ENCODE data around the gene OSBPL10. TPM values are rescaled to one million over a fixed set of nuclear protein-coding genes. Genes with fewer than 3 reads are reported as not detected.

The OSBPL10 gene
- total RNA-seq, 3 donors from 2014 or later = 3.2 to 7.0 (median 6.8) TPM

DNA sequence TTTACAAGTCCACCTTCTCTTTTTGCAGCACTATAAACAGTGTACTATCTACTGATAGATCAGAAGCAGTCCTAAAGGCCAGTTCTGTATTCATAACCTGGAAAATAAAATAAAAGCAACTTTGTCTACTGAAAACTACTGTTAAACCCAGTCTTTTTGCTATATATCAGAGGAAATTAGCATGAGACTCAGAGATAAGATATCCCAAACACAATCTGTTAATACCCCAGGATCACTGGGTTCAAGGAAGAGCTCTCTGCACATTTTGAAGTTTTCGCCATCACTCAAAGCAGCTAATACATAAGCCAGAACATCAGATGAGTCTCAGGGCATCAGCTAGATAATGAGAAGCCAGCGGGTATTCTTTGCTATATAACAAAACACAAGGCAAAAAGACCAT, 21.8 kb downstream of the OSBPL10 start:
- Mint-ChIP-seq H3K9me3 (peaks cover 7% of the 10 kb centered on the region), H3K27me3 (ENCODE audit: low read depth) (peaks cover 2% of the 10 kb centered on the region), H3K4me3 (no peak overlapping the region), H3K36me3 (ENCODE audit: insufficient read depth) (no peaks in the 10 kb centered on the region), H3K4me1 (ENCODE audit: low read depth) (peaks cover 9% of the 10 kb centered on the region)
- DNase-seq = no peak
- ATAC-seq = no peak

DNA sequence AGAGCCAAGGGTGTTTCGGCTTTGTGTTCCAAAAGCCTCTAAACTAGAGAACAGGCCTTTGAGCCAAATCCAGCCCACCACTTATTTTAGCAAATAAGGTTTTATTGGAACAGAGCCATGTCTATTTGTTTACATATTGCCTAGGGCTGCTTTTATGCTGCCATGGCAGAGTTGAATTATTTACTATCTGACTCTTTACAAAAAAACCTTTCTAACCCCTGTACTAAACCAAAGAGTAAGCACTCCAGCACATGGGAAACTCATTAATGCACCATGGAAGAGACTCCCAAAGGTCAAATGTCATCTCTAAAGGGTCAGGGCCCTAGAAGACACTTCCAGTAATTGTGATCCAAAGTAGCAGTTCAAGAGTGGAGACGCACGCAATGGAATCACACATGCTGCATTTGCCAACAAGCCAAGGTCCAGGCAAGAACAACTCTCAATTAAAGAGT, 22.3 kb downstream of the OSBPL10 start:
- Mint-ChIP-seq H3K4me1 (ENCODE audit: low read depth) (peaks cover 7% of the 10 kb centered on the region), H3K9me3 (peaks cover 7% of the 10 kb centered on the region), H3K36me3 (ENCODE audit: insufficient read depth) (no peaks in the 10 kb centered on the region), H3K4me3 (no peak overlapping the region), H3K27me3 (ENCODE audit: low read depth) (peaks cover 1% of the 10 kb centered on the region)
- DNase-seq (no peak), ATAC-seq (no peak)

DNA sequence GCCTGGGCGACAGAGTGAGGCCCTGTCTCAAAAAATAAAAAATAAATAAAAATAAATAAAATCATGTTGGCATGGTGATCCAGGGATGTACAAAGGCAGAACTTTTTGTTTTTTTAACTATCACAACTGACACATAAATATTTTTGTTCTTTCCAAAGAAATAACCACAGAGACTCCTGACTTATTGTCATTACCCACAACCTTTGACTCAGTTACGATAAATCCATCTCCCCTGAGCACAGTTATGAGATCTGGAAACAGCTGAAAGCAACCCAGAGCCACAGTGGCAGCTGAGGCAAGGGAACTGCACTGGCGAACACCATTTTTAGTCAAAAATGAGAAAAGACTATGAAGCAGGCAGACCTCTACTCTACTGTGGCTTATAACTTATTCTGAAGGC, 24.0 kb downstream of the OSBPL10 start:
- H3K27me3 Mint-ChIP-seq (ENCODE audit: low read depth) = no peaks in the 10 kb centered on the region
- no peak for ATAC-seq
- peaks cover 7% of the 10 kb centered on the region for H3K9me3 Mint-ChIP-seq
- DNase-seq = no peak
- no peak overlapping the region for H3K4me3 Mint-ChIP-seq
- H3K36me3 Mint-ChIP-seq (ENCODE audit: insufficient read depth) = no peaks in the 10 kb centered on the region
- H3K4me1 Mint-ChIP-seq (ENCODE audit: low read depth) = peaks cover 2% of the 10 kb centered on the region

DNA sequence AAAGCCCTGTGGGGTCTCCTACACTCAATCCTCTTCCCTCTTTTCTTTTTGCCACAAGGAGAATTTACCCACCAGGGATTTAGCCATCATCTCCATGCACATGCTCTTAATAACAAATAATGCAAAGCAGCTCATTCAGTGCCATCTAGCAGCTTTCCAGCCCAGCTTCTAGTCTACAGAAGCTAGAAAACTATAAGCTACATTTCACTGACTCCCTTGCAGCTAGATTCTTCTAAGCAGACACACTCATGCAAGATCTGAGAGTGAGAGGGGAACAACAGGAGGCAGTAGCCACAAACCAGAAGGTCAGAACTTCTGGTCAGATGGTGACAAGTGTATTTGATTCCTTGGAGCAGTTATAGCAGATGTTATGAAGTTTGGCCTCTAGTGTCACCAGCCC, 25.5 kb downstream of the OSBPL10 start:
- no peak for ATAC-seq
- peaks cover 7% of the 10 kb centered on the region for H3K9me3 Mint-ChIP-seq
- DNase-seq = no peak
- H3K4me1 Mint-ChIP-seq (ENCODE audit: low read depth) = peaks cover 2% of the 10 kb centered on the region
- H3K4me3 Mint-ChIP-seq = no peak overlapping the region
- no peaks in the 10 kb centered on the region for H3K36me3 Mint-ChIP-seq (ENCODE audit: insufficient read depth)
- no peaks in the 10 kb centered on the region for H3K27me3 Mint-ChIP-seq (ENCODE audit: low read depth)

DNA sequence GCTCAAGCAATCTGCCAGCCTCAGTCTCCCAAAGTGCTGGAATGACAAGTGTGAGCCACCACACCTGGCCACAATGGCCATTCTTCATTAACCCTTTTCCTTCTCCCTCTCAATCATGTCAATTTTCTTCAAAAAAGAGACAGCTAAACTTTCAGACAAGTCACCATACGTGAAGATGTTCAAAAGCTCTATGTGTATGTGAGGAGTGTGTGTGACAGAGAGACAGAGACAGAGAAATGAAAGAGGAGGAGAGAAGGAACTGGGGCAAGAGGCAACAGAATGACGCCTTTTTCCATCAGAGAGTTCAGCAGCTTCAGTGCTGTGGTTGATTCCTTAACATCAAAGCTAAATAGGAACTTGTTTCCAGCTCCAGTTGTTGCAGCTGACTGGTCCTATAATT, 27.4 kb downstream of the OSBPL10 start:
- Mint-ChIP-seq H3K4me3 (no peak overlapping the region), H3K36me3 (ENCODE audit: insufficient read depth) (no peaks in the 10 kb centered on the region), H3K27me3 (ENCODE audit: low read depth) (no peaks in the 10 kb centered on the region), H3K9me3 (peaks cover 7% of the 10 kb centered on the region), H3K4me1 (ENCODE audit: low read depth) (peaks cover 2% of the 10 kb centered on the region)
- ATAC-seq = no peak
- no peak for DNase-seq

DNA sequence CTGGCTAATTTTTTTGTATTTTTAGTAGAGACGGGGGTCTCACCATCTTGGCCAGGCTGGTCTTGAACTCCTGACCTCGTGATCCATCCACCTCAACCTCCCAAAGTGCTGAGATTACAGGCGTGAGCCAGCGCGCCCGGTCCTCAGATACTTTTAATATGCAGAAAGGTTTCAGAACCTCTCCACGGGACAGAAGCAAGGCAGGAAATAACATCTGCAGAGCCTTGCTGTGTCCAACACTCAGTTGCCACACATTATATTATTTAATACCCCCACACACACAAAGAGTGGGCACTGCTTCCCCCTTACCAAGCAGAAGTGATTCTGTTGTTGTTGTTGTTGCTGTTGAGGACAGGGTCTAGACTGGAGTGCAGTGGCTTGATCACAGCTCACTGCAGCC, 28.0 kb downstream of the OSBPL10 start:
- no peak overlapping the region for H3K4me3 Mint-ChIP-seq
- peaks cover 7% of the 10 kb centered on the region for H3K9me3 Mint-ChIP-seq
- no peak for ATAC-seq
- no peaks in the 10 kb centered on the region for H3K36me3 Mint-ChIP-seq (ENCODE audit: insufficient read depth)
- H3K4me1 Mint-ChIP-seq (ENCODE audit: low read depth) = peaks cover 2% of the 10 kb centered on the region
- H3K27me3 Mint-ChIP-seq (ENCODE audit: low read depth) = no peaks in the 10 kb centered on the region
- DNase-seq = no peak

DNA sequence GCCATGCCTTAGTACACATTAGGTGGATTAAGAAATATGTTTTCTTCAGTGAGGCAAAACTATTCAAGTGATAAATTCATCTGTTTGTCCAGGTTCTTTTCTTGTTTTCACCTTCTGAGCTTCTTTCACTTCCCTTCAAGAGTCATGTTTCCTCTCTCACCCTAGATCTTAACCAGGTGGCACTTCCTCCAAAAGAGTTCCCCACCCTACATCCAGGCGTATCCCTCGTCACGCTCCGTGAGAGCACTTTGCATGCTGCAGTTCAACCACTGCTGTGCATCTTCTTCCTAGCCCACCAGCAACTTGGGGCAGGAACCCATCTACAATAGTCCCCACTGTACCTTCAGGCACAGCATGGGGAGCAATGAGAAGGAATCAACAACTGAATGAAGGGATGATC, 28.9 kb downstream of the OSBPL10 start:
- Mint-ChIP-seq H3K4me1 (ENCODE audit: low read depth) (peaks cover 2% of the 10 kb centered on the region), H3K27me3 (ENCODE audit: low read depth) (no peaks in the 10 kb centered on the region), H3K9me3 (peaks cover 7% of the 10 kb centered on the region), H3K36me3 (ENCODE audit: insufficient read depth) (no peaks in the 10 kb centered on the region), H3K4me3 (no peak overlapping the region)
- DNase-seq (no peak), ATAC-seq (no peak)

DNA sequence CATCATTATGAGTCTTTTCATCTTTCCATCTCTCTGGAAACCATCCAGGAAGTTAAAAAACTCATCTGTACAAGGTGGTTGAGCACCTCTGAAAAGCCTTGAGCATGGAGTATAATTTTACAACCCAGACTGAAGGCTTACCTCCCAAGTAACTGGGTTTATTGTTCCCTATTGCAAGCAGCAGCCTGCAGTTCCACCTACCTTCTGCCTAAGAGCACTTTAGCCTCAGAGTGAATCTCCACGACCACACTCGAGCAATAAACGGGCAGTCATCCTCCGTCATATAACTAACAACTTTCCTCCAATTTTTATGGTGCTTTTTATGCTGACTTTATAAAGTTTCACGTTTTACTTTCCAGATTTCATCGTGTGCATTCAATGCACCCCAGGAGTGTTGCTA, 32.8 kb downstream of the OSBPL10 start:
- ATAC-seq = no peak
- H3K9me3 Mint-ChIP-seq = no peaks in the 10 kb centered on the region
- H3K27me3 Mint-ChIP-seq (ENCODE audit: low read depth) = peaks cover 5% of the 10 kb centered on the region
- no peak overlapping the region for H3K4me3 Mint-ChIP-seq
- no peaks in the 10 kb centered on the region for H3K36me3 Mint-ChIP-seq (ENCODE audit: insufficient read depth)
- DNase-seq = no peak
- H3K4me1 Mint-ChIP-seq (ENCODE audit: low read depth) = peaks cover 2% of the 10 kb centered on the region

DNA sequence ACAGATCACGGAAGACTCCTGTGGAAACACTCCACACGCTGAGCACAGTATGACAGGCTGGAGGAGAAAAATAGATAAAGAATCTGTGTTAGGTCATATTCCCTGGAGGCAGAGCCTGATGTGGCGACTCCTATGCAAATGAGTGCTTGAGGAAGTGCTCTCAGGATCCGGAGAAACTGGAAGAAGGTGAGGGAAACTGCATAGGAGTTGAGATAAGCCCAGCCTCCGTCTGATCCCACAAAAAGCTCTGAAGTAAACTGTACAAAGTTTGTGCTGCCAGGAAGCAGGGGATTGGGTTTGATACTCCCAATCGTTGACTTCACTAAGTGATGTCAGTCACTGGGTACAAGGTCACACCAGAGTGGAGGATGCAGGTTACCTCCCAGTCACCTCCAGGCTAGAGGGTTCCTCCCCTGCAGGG, 33.4 kb downstream of the OSBPL10 start:
- DNase-seq (no peak), ATAC-seq (no peak)
- Mint-ChIP-seq H3K4me3 (no peak overlapping the region), H3K27me3 (ENCODE audit: low read depth) (peaks cover 5% of the 10 kb centered on the region), H3K4me1 (ENCODE audit: low read depth) (peaks cover 2% of the 10 kb centered on the region), H3K36me3 (ENCODE audit: insufficient read depth) (no peaks in the 10 kb centered on the region), H3K9me3 (peaks cover 4% of the 10 kb centered on the region)

DNA sequence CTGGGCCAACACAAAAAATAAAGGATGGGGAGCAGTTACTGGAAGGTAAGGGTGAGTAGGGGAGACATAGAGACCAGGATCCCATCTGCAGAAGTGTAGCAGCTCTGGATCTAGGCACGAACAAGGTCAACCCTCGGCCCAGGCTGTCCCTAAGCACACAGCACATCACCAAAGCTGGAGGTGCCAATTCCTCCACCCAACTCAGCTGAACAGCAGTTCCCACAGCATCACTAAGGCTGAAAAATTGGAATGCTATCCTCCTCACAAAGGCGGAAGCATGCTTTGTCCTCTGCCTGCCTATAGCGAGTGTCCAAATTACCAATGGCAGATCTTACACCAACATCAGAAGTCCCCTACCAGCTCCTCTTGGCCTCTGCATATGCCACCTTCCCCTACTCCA, 33.9 kb downstream of the OSBPL10 start:
- Mint-ChIP-seq H3K36me3 (ENCODE audit: insufficient read depth) (no peaks in the 10 kb centered on the region), H3K4me1 (ENCODE audit: low read depth) (peaks cover under 1% of the 10 kb centered on the region)

DNA sequence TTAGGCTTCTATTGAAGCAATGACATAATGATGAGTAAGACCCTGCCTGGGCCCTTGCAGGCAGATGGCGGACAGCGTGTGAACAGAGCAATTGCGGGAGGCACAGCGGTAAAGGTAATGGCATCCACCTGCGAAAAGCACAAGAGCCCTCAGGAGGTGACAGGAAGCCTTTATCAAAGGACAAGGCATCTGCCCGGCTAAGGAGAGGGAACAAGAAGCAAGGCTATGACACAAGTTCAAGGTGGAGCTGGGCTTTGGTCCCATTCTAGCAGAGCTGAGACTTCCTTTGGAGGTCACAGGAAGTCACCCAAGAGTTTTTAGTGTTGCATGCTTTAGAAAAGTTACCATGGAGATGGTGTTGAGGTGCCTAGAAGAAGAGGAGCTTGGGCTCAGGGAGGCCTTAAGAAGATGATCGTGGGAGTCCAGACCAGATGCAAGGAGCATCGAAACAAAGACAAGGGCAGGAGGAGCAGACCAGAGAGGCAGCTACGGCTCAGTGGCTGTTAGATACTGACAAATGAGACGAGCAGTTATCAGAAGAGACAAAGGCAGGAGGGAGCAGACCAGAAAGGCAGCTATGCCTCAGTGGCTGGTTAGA, 34.5 kb downstream of the OSBPL10 start:
- Mint-ChIP-seq H3K36me3 (ENCODE audit: insufficient read depth) (no peaks in the 10 kb centered on the region), H3K4me3 (no peak overlapping the region), H3K27me3 (ENCODE audit: low read depth) (peaks cover 5% of the 10 kb centered on the region), H3K4me1 (ENCODE audit: low read depth) (no peaks in the 10 kb centered on the region), H3K9me3 (peaks cover 5% of the 10 kb centered on the region)
- ATAC-seq (no peak), DNase-seq (no peak)

More for the DNA sequence above, 33.9 kb downstream of the OSBPL10 start:
- Mint-ChIP-seq H3K27me3 (ENCODE audit: low read depth) (peaks cover 5% of the 10 kb centered on the region), H3K4me3 (no peak overlapping the region), H3K9me3 (peaks cover 5% of the 10 kb centered on the region)
- ATAC-seq (no peak), DNase-seq (no peak)

DNA sequence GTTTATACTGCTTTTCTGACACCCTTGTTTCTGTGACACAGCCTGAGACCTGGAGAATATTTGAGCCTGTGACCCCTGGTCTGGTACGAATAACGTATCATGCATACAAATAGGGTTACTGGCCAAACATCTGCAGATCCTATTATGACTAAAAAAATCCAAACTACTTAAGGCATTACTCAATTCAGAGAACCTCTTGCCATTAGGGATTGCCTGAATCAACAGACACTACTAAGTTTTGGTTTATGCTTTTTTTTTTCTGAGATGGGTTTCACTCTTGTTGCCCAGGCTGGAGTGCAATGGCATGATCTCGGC, 35.4 kb downstream of the OSBPL10 start:
- DNase-seq (no peak), ATAC-seq (no peak)
- H3K4me1 Mint-ChIP-seq (ENCODE audit: low read depth) = no peaks in the 10 kb centered on the region
- H3K9me3 Mint-ChIP-seq = peaks cover 5% of the 10 kb centered on the region
- H3K27me3 Mint-ChIP-seq (ENCODE audit: low read depth) = peaks cover 5% of the 10 kb centered on the region
- H3K4me3 Mint-ChIP-seq = no peak overlapping the region
- H3K36me3 Mint-ChIP-seq (ENCODE audit: insufficient read depth) = no peaks in the 10 kb centered on the region

DNA sequence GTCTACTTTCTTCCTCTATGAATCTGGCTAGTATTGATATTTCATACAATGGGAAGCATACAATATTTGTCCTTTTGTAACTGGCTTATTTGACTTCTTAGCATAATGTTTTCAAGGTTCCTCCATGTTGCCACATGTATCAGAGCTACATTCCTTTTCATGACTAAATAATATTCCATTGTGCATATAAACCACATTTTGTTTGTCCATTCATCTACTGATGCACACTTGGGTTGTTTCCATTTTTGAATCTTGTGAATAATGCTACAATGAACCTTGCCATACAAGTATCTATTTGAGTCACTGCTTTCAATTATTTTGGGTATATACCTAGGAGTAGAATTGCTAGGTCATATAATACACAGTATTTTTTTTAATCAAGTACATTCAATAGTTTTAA, 38.0 kb downstream of the OSBPL10 start:
- ATAC-seq (no peak), DNase-seq (no peak)
- H3K4me3 Mint-ChIP-seq = no peak overlapping the region
- H3K27me3 Mint-ChIP-seq (ENCODE audit: low read depth) = peaks cover 5% of the 10 kb centered on the region
- H3K4me1 Mint-ChIP-seq (ENCODE audit: low read depth) = no peaks in the 10 kb centered on the region
- H3K9me3 Mint-ChIP-seq = peaks cover 5% of the 10 kb centered on the region
- no peaks in the 10 kb centered on the region for H3K36me3 Mint-ChIP-seq (ENCODE audit: insufficient read depth)

DNA sequence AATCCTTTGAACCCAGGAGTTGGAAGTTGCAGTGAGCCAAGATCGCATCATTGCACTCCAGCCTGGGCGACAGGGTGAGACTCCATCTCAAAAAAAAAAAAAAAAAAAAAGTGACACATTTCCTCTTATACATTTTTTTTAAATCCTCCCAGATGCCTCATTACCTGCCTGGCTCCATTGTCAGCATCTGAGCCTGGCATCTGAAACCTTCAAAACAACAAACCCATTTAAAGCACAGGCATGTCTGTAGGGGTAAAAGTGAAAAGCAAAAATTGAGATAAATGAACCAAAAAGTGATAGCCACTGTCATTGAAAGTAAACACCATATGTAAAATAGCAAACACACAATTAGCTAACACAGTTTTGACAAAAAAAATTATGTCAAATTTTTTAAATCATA, 38.6 kb downstream of the OSBPL10 start:
- DNase-seq (no peak), ATAC-seq (no peak)
- peaks cover 5% of the 10 kb centered on the region for H3K27me3 Mint-ChIP-seq (ENCODE audit: low read depth)
- no peaks in the 10 kb centered on the region for H3K36me3 Mint-ChIP-seq (ENCODE audit: insufficient read depth)
- H3K4me1 Mint-ChIP-seq (ENCODE audit: low read depth) = no peaks in the 10 kb centered on the region
- H3K9me3 Mint-ChIP-seq = peaks cover 5% of the 10 kb centered on the region
- H3K4me3 Mint-ChIP-seq = no peak overlapping the region

DNA sequence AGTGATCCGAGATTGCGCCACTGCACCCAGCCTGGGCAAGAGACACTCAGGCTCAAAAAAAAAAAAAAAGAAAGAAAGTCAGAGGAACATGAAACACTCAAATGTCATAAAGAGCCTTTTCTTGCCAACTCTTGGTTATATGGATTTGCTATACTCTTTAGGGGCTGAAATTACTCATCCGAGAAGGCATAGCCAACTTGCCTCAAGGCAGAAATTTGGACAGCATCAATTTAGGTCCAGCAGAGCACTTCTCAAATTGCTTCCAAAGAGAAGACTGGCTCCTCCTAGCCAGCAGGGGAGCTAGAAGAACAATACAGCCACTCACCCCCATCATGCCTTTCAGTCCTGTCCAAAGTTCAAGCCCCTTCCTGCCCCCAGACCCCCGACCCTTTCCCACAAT, 43.8 kb downstream of the OSBPL10 start:
- ATAC-seq (no peak), DNase-seq (no peak)
- H3K9me3 Mint-ChIP-seq = no peaks in the 10 kb centered on the region
- H3K4me1 Mint-ChIP-seq (ENCODE audit: low read depth) = peaks cover 2% of the 10 kb centered on the region
- no peak overlapping the region for H3K4me3 Mint-ChIP-seq
- no peaks in the 10 kb centered on the region for H3K27me3 Mint-ChIP-seq (ENCODE audit: low read depth)
- H3K36me3 Mint-ChIP-seq (ENCODE audit: insufficient read depth) = no peaks in the 10 kb centered on the region
